NCI-H69 (cell line): ENCODE measurements around the gene SPOCK1.
A peak's percentile ranks its signal among the peaks of the same experiment; 100 is the strongest.

ENCODE experiments used
- DNase-seq: peaks from one replicate; lab custom pipeline; 2025; lab: John Stamatoyannopoulos, UW

Gene SPOCK1

DNA sequence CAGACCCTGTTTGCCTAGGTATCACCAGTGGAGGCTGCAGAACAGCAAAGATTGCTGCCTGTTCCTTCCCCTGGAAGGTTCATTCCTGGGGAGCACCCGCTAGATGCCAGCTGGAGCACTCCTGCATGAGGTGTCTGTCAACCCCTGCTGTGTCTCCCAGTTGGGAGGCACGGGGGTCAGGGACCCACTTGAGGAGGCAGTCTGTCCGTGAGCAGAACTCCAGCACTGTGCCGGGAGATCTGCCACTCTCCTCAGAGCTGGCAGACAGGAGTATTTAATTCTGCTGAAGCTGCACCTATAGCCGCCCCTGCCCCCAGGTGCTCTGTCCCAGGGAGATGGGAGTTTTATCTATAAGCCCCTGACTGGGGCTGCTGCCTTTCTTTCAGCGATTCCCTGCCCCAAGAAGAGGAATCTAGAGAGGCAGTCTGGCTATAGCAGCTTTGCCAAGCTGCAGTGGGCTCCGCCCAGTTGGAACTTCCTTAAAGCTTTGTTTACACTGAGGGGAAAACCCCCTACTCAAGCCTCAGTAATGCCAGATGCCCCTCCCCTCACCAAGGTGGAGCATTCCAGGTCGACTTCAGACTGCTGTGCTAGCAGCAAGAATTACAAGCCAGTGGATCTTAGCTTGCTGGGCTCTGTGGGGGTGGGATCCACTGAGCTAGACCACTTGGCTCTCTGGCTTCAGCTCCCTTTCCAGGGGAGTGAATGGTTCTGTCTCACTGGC lies 545.6 kb downstream of the SPOCK1 start:
- peak; percentile 72 for DNase-seq

DNA sequence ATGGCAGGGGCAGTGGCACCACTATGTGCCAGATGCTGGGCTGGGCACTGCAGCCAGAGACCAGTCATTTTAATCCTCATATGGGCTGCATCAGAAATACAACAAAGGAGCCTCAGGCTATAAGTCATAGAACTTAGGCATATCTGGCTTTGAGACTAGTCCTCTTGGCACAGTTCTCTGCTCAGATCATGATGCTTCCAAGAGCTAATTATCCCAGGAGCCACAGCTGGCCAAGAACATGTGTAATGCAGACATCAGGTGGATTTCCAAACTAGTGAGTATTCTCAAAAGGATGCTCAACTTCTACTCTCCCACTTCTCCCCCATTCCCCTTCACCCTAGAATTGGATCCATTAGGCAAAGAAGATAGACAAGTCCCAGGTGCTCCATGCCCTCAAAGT lies 571.6 kb downstream of the SPOCK1 start:
- DNase-seq, result peak; percentile 14

- no peak for DNase-seq
Observed at GRCh38 chr5:136926073-136926472, 573.1 kb downstream of the SPOCK1 start.
